NCI-H2196 (cell line): ENCODE measurements around the gene PTOV1.
A peak's percentile ranks its signal among the peaks of the same experiment; 100 is the strongest.

Source experiments
- DNase-seq: peaks from one replicate; lab custom pipeline; 2025; ENCODE audit not compliant: unreplicated experiment; lab: John Stamatoyannopoulos, UW

PTOV1 gene

GRCh38 chr19:49887665-49888509 is 36.9 kb downstream of the PTOV1 start:
- DNase-seq: no peak

GRCh38 chr19:49888510-49888824 is 37.5 kb downstream of the PTOV1 start:
- DNase-seq: peak; percentile 39

GRCh38 chr19:49889038-49889686 is 38.2 kb downstream of the PTOV1 start:
- no peak for DNase-seq

- DNase-seq: peak; percentile 81
Measured at GRCh38 chr19:49889687-49890348, 38.9 kb downstream of the PTOV1 start.

GRCh38 chr19:49890349-49891311 is 39.7 kb downstream of the PTOV1 start:
- peak; percentile 65 for DNase-seq

GRCh38 chr19:49891393-49891792 is 40.4 kb downstream of the PTOV1 start:
- DNase-seq: no peak

- no peak for DNase-seq
Measured at GRCh38 chr19:49892716-49893115, 41.8 kb downstream of the PTOV1 start.

- no peak for DNase-seq
Measured at GRCh38 chr19:49894011-49894664, 43.2 kb downstream of the PTOV1 start.

- no peak for DNase-seq
Measured at GRCh38 chr19:49894879-49895565, 44.1 kb downstream of the PTOV1 start.

- no peak for DNase-seq
Measured at GRCh38 chr19:49895566-49896297, 44.8 kb downstream of the PTOV1 start.

GRCh38 chr19:49896863-49897621 is 46.1 kb downstream of the PTOV1 start, which contains the start of gene IL4I1:
Gene IL4I1 (minus strand): TSS chr19:49896887. CDS start chr19:49896160, 727 bp downstream.
- DNase-seq: no peak

- no peak for DNase-seq
Measured at GRCh38 chr19:49904136-49904535, 53.2 kb downstream of the PTOV1 start.

- no peak for DNase-seq
Measured at GRCh38 chr19:49906879-49907564, 56.1 kb downstream of the PTOV1 start.

- no peak for DNase-seq
Measured at GRCh38 chr19:49907745-49908446, 56.9 kb downstream of the PTOV1 start.

GRCh38 chr19:49908480-49909420 is 57.8 kb downstream of the PTOV1 start:
- no peak for DNase-seq

GRCh38 chr19:49910179-49910578 is 59.2 kb downstream of the PTOV1 start:
- no peak for DNase-seq
